ENCODE results near the gene KRIT1.

DNA sequence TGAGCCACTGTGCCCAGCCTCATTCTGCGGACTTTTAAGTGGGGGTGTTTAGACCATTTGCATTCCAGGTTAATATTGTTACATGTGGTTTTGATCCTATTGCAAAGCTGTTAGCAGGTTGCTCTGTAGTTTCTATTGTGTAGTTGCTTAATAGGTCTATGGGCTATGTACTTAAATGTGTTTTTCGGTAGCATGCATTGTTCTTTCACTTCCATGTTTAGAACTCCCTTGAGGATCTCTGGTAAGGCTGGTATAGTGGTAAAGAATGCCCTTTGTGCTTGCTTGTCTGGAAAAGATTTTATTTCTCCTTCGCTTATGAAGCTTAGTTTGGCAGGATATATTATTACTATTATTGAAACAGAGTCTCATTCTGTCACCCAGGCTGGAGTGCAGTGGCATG, 53.4 kb downstream of the KRIT1 start:
- TF ChIP-seq GATA2 (IDR thresholded peaks at IDR 0.05; ENCODE audit: low read depth, low read length) (no peak), GATA3 (IDR thresholded peaks at IDR 0.05; ENCODE audit: low read depth, low read length) (no peak)
